Astrocyte (in vitro differentiated cells and primary cell): Measurements from ENCODE around the gene PTPN20. TPM values are rescaled to one million over a fixed set of nuclear protein-coding genes. Genes with fewer than 3 reads are reported as not detected.
A peak's percentile ranks its signal among the peaks of the same experiment; 100 is the strongest.
"Not testable (repeated sequence)": the region's sequence is repeated elsewhere in the genome, so short reads cannot be mapped to it uniquely, and the experiment has no call there.

Source experiments
- DNase-seq: peaks from one replicate; pipeline ENCODE4 v3.0.0-alpha.2; 2010; ENCODE audit warnings: low read depth
- FAIRE-seq: peaks from 2 replicates; lab custom pipeline; 2011; peaks lifted over from hg19 to GRCh38; lab: Jason Lieb, UNC
- H2AFZ ChIP-seq: 2 replicates; pipeline ENCODE4 v1.6.0; 2012; ENCODE audit warnings: low read depth, low read length, inconsistent platforms
- H3K27ac ChIP-seq: 2 replicates; pipeline ENCODE4 v1.5.1; 2011; ENCODE audit warnings: low read depth, low read length, inconsistent platforms
- H3K27me3 ChIP-seq: 2 replicates; pipeline ENCODE4 v1.6.0; 2011; ENCODE audit warnings: low read length, inconsistent platforms; ENCODE audit not compliant: insufficient read depth
- H3K36me3 ChIP-seq: 2 replicates; pipeline ENCODE4 v1.5.1; 2011; ENCODE audit warnings: low read length, inconsistent platforms; ENCODE audit not compliant: insufficient read depth
- H3K4me1 ChIP-seq: 2 replicates; pipeline ENCODE4 v1.5.1; 2011; ENCODE audit warnings: low read length, inconsistent platforms; ENCODE audit not compliant: insufficient read depth
- H3K4me2 ChIP-seq: 2 replicates; pipeline ENCODE4 v1.6.0; 2012; ENCODE audit warnings: low read length, inconsistent platforms
- H3K4me3 ChIP-seq: 2 replicates; pipeline ENCODE4 v1.5.1; 2011; ENCODE audit warnings: low read depth, mild to moderate bottlenecking, low read length, inconsistent platforms; ENCODE audit not compliant: insufficient read depth
- H3K79me2 ChIP-seq: 2 replicates; pipeline ENCODE4 v1.6.0; 2012; ENCODE audit warnings: mild to moderate bottlenecking, low read length, inconsistent platforms; ENCODE audit not compliant: insufficient read depth
- H3K9ac ChIP-seq: 2 replicates; pipeline ENCODE4 v1.6.0; 2012; ENCODE audit warnings: mild to moderate bottlenecking, low read length, inconsistent platforms
- H3K9me3 ChIP-seq: 2 replicates; pipeline ENCODE4 v1.5.1; 2012; ENCODE audit warnings: low read depth, mild to moderate bottlenecking, low read length, inconsistent platforms; ENCODE audit not compliant: insufficient read depth
- H4K20me1 ChIP-seq: 2 replicates; pipeline ENCODE4 v1.6.0; 2012; ENCODE audit warnings: low read length, inconsistent platforms; ENCODE audit not compliant: insufficient read depth
- H3K27ac Mint-ChIP-seq: one replicate; pipeline ENCODE4 v1.8.0; 2021; ENCODE audit warnings: mild to moderate bottlenecking, mixed read lengths; ENCODE audit not compliant: unreplicated experiment
- H3K27me3 Mint-ChIP-seq: one replicate; pipeline ENCODE4 v1.8.0; 2021; ENCODE audit warnings: low read depth, mixed read lengths; ENCODE audit not compliant: unreplicated experiment
- H3K36me3 Mint-ChIP-seq: one replicate; pipeline ENCODE4 v1.8.0; 2021; ENCODE audit warnings: low read depth, mixed read lengths; ENCODE audit not compliant: unreplicated experiment
- H3K4me1 Mint-ChIP-seq: one replicate; pipeline ENCODE4 v1.8.0; 2021; ENCODE audit warnings: low read depth, mixed read lengths; ENCODE audit not compliant: unreplicated experiment
- H3K4me3 Mint-ChIP-seq: one replicate; pipeline ENCODE4 v1.8.0; 2021; ENCODE audit warnings: mild to moderate bottlenecking, moderate library complexity, mixed read lengths; ENCODE audit not compliant: unreplicated experiment
- H3K9me3 Mint-ChIP-seq: one replicate; pipeline ENCODE4 v1.8.0; 2021; ENCODE audit warnings: mild to moderate bottlenecking, mixed read lengths; ENCODE audit not compliant: unreplicated experiment
- CTCF ChIP-seq: IDR thresholded peaks from 2 replicates; pipeline ENCODE4 v1.5.1; 2011; ENCODE audit warnings: low read depth, mild to moderate bottlenecking, inconsistent platforms, low read length, moderate library complexity; ENCODE audit not compliant: insufficient read depth
- EZH2 ChIP-seq: IDR thresholded peaks from 2 replicates; pipeline ENCODE4 v1.6.1; 2012; ENCODE audit warnings: mild to moderate bottlenecking, low read length, inconsistent platforms; ENCODE audit not compliant: insufficient read depth
- total RNA-seq: library from RNA; stranded (reverse); gene quantifications from 2 replicates; pipeline ENCODE4 v1.2.1, GENCODE V29; 2021

Gene PTPN20
- total RNA-seq, 1 donor from 2014 or later = not detected

- FAIRE-seq, DNase-seq, H3K9me3 Mint-ChIP-seq, H3K4me3 Mint-ChIP-seq, H3K36me3 ChIP-seq, H3K4me1 ChIP-seq, H3K36me3 Mint-ChIP-seq, H3K4me2 ChIP-seq, H3K9ac ChIP-seq, H3K4me3 ChIP-seq, H3K27ac ChIP-seq, H3K79me2 ChIP-seq, H3K4me1 Mint-ChIP-seq, H3K27me3 ChIP-seq, H3K27me3 Mint-ChIP-seq, H3K9me3 ChIP-seq, H4K20me1 ChIP-seq, H2AFZ ChIP-seq, H3K27ac Mint-ChIP-seq: not testable (repeated sequence)
Observed at GRCh38 chr10:46980223-46980622, 69.0 kb downstream of the PTPN20 start.

- H3K4me3 ChIP-seq, H3K27me3 Mint-ChIP-seq, H3K36me3 ChIP-seq, H3K27me3 ChIP-seq, H4K20me1 ChIP-seq, H3K4me1 Mint-ChIP-seq, H3K4me3 Mint-ChIP-seq, H3K27ac ChIP-seq, H3K4me2 ChIP-seq, H3K9me3 Mint-ChIP-seq, H3K27ac Mint-ChIP-seq, H2AFZ ChIP-seq, H3K4me1 ChIP-seq, H3K9me3 ChIP-seq, H3K36me3 Mint-ChIP-seq, FAIRE-seq, H3K79me2 ChIP-seq, DNase-seq, H3K9ac ChIP-seq: not testable (repeated sequence)
Observed at GRCh38 chr10:46987233-46987924, 76.2 kb downstream of the PTPN20 start.

GRCh38 chr10:46992803-46993561, 81.8 kb downstream of the PTPN20 start:
- no peaks in the 10 kb centered on the region for H3K9me3 ChIP-seq
- H3K27ac Mint-ChIP-seq = peak overlapping the region; percentile 50
- peak overlapping the region; percentile 58 for H2AFZ ChIP-seq
- H3K4me1 ChIP-seq = no peaks in the 10 kb centered on the region
- no peaks in the 10 kb centered on the region for H3K36me3 Mint-ChIP-seq
- TF ChIP-seq EZH2 = no peak
- TF ChIP-seq CTCF = peak; percentile 55
- FAIRE-seq (peak; percentile 73), DNase-seq (peak; percentile 23)
- no peak overlapping the region for H3K27ac ChIP-seq
- H3K4me3 Mint-ChIP-seq = no peak overlapping the region
- H3K4me1 Mint-ChIP-seq = peaks cover 2% of the 10 kb centered on the region
- H3K36me3 ChIP-seq = no peaks in the 10 kb centered on the region
- no peaks in the 10 kb centered on the region for H4K20me1 ChIP-seq
- H3K27me3 Mint-ChIP-seq = no peaks in the 10 kb centered on the region
- no peak overlapping the region for H3K4me3 ChIP-seq
- H3K4me2 ChIP-seq = peak overlapping the region; percentile 48
- no peak overlapping the region for H3K9ac ChIP-seq
- H3K79me2 ChIP-seq = no peaks in the 10 kb centered on the region
- H3K27me3 ChIP-seq = no peaks in the 10 kb centered on the region
- H3K9me3 Mint-ChIP-seq = no peaks in the 10 kb centered on the region
